ENCODE measurements around the gene OXLD1. TPM values are rescaled to one million over a fixed set of nuclear protein-coding genes. Genes with fewer than 3 reads are reported as not detected.

OXLD1 gene
- total RNA-seq, 1 experiment from 2014 or later, result 36.1 TPM

DNA sequence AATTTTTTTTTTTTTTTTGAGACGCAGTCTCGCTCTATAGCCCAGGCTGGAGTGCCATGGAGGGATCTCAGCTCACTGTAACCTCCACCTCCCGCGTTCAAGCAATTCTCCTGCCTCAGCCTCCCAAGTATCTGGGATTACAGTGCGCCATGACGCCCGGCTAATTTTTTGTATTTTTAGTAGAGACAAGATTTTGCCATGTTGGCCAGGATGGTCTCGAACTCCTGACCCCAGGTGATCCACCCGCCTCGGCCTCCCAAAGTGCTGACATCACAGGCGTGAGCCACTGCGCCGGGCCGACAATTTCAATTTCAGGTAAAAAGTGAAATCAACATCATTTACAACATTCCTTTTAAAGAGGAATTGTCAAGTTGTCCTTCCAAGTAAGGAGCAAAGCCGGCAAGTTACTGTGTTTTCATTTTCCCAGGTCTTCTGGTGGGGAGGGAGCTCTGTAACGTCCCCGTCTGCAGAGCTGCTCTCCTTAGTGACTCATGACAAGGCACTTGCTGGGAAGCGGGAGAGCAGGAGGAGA lies 30.4 kb downstream of the OXLD1 start:
- CTCF ChIA-PET, result no interaction called here

DNA sequence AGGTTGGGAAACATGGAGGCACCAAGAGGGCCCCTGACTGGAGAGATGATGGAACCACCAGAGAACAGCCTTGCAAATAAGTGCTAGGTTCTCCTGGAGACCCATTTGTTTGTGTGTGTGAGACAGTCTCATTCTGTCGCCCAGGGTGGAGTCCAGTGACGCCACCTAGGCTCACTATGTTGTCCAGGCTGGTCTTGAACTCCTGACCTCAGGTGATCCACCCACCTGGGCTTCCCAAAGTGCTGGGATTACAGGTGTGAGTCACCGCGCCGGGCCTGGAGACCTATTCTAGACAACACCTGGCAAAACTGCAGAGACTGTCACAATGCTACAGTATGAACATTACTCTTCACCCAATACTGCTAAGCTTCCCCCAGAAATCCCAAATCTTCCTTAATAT lies 31.0 kb downstream of the OXLD1 start:
- CTCF ChIA-PET, result no interaction called here
- Histone ChIP-seq H3K36me3 (ENCODE audit: insufficient read depth, low read length, poor library complexity, severe bottlenecking) (peaks cover 5% of the 10 kb centered on the region), H3K27ac (ENCODE audit: low read depth, low read length, poor library complexity, severe bottlenecking) (peak overlapping the region; percentile 94), H3K9me3 (ENCODE audit: low read depth, low read length, poor library complexity, severe bottlenecking) (no peaks in the 10 kb centered on the region), H3K4me3 (ENCODE audit: low read depth, low read length, poor library complexity, severe bottlenecking) (peak overlapping the region; percentile 89), H3K4me1 (ENCODE audit: insufficient read depth, low read length, poor library complexity, severe bottlenecking) (peaks cover 18% of the 10 kb centered on the region), H3K27me3 (replicated peaks; ENCODE audit: insufficient read depth, low read depth, low read length, poor library complexity) (no peaks in the 10 kb centered on the region)
- no peak for DNase-seq (ENCODE audit: low spot score)
- POLR2A ChIA-PET (ENCODE audit: low non-redundant PET), result no interaction called here
- TF ChIP-seq, protein P1, sequence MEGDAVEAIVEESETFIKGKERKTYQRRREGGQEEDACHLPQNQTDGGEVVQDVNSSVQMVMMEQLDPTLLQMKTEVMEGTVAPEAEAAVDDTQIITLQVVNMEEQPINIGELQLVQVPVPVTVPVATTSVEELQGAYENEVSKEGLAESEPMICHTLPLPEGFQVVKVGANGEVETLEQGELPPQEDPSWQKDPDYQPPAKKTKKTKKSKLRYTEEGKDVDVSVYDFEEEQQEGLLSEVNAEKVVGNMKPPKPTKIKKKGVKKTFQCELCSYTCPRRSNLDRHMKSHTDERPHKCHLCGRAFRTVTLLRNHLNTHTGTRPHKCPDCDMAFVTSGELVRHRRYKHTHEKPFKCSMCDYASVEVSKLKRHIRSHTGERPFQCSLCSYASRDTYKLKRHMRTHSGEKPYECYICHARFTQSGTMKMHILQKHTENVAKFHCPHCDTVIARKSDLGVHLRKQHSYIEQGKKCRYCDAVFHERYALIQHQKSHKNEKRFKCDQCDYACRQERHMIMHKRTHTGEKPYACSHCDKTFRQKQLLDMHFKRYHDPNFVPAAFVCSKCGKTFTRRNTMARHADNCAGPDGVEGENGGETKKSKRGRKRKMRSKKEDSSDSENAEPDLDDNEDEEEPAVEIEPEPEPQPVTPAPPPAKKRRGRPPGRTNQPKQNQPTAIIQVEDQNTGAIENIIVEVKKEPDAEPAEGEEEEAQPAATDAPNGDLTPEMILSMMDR (conservative IDR thresholded peaks at IDR 0.05; ENCODE audit: low read depth, low read length), result no peak
- no peak for TF ChIP-seq EZH2 (IDR thresholded peaks at IDR 0.05; ENCODE audit: borderline replicate concordance, low read depth, low read length, poor library complexity, severe bottlenecking)
- TSS peak; percentile 70 for BruUV-seq (replicated peaks)
- intact Hi-C loops (cut with micrococcal nuclease; ENCODE audit: unreplicated experiment), result no loop called here

More for the DNA sequence above, 30.4 kb downstream of the OXLD1 start:
- Histone ChIP-seq H3K27ac (ENCODE audit: low read depth, low read length, poor library complexity, severe bottlenecking) (peak overlapping the region; percentile 94), H3K36me3 (ENCODE audit: insufficient read depth, low read length, poor library complexity, severe bottlenecking) (peaks cover 5% of the 10 kb centered on the region), H3K27me3 (replicated peaks; ENCODE audit: insufficient read depth, low read depth, low read length, poor library complexity) (no peaks in the 10 kb centered on the region), H3K4me1 (ENCODE audit: insufficient read depth, low read length, poor library complexity, severe bottlenecking) (peaks cover 18% of the 10 kb centered on the region), H3K4me3 (ENCODE audit: low read depth, low read length, poor library complexity, severe bottlenecking) (peak overlapping the region; percentile 89), H3K9me3 (ENCODE audit: low read depth, low read length, poor library complexity, severe bottlenecking) (no peaks in the 10 kb centered on the region)
- POLR2A ChIA-PET (ENCODE audit: low non-redundant PET), result interaction anchor here (0.5 kb wide), 1 partner anchor 123 kb away, joined by 3 read pairs; no protein-coding TSS in a partner anchor
- intact Hi-C loops (cut with micrococcal nuclease; ENCODE audit: unreplicated experiment), result no loop called here
- no TSS peak for BruUV-seq (replicated peaks)
- TF ChIP-seq EZH2 (IDR thresholded peaks at IDR 0.05; ENCODE audit: borderline replicate concordance, low read depth, low read length, poor library complexity, severe bottlenecking), result no peak
- TF ChIP-seq, protein P1 (conservative IDR thresholded peaks at IDR 0.05; ENCODE audit: low read depth, low read length), result no peak
- no peak for DNase-seq (ENCODE audit: low spot score)

DNA sequence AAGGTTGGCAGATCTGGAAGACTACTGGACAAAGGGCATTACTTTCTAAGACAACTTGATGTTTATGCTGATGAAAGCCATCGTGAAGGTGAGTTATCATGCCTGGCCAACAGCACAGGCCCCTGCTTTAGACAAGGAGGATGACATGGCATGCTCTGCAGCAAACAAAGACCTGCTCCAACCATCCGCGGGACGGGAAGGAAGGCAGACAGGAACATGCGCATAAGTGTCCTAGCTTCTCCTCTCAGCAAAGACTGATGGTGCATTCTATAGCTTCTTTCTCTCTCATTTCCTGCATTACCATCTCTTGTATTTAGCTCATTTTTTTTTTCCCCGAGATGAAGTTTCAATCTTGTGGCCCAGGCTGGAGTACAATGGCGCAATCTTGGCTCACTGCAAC lies 34.9 kb downstream of the OXLD1 start:
- DNase-seq (ENCODE audit: low spot score), result no peak
- Histone ChIP-seq H3K27ac (ENCODE audit: low read depth, low read length, poor library complexity, severe bottlenecking) (no peak overlapping the region), H3K4me3 (ENCODE audit: low read depth, low read length, poor library complexity, severe bottlenecking) (no peak overlapping the region), H3K36me3 (ENCODE audit: insufficient read depth, low read length, poor library complexity, severe bottlenecking) (peaks cover 37% of the 10 kb centered on the region), H3K4me1 (ENCODE audit: insufficient read depth, low read length, poor library complexity, severe bottlenecking) (peaks cover 13% of the 10 kb centered on the region), H3K9me3 (ENCODE audit: low read depth, low read length, poor library complexity, severe bottlenecking) (no peaks in the 10 kb centered on the region), H3K27me3 (replicated peaks; ENCODE audit: insufficient read depth, low read depth, low read length, poor library complexity) (no peaks in the 10 kb centered on the region)
- BruUV-seq (replicated peaks), result no TSS peak
- CTCF ChIA-PET, result no interaction called here
- POLR2A ChIA-PET (ENCODE audit: low non-redundant PET), result interaction anchor here (0.6 kb wide), 2 partner anchors 19 to 58 kb away, joined by 3 to 5 read pairs; no protein-coding TSS in a partner anchor
- TF ChIP-seq, protein P1 (conservative IDR thresholded peaks at IDR 0.05; ENCODE audit: low read depth, low read length), result no peak
- TF ChIP-seq EZH2 (IDR thresholded peaks at IDR 0.05; ENCODE audit: borderline replicate concordance, low read depth, low read length, poor library complexity, severe bottlenecking), result no peak
- intact Hi-C loops (cut with micrococcal nuclease; ENCODE audit: unreplicated experiment), result no loop called here

All from A673 (cell line).